K562 (cell line): ENCODE data around the gene USP10. TPM values are rescaled to one million over a fixed set of nuclear protein-coding genes. Genes with fewer than 3 reads are reported as not detected.

Experiments
- ATAC-seq: fragments of 200-7000 bp; cut with Tn5 transposase; 3 replicates; pipeline ENCODE4 v1.9.1; 2020; ENCODE audit warnings: moderate library complexity
- BruUV-seq: library from RNA; stranded (reverse); fragments of 400-500 nt; replicated peaks from 2 replicates; lab custom pipeline; 2021; lab: Mats Ljungman, UMichigan
- CTCF ChIA-PET: fragments of 300-600 bp; formaldehyde crosslinking; extraction: SDS; loops from one replicate; lab custom pipeline; 2021; ENCODE audit warnings: low intra/inter-chr PET ratio; lab: Yijun Ruan, JAX
- POLR2A ChIA-PET: fragments of 300-600, 350-650 bp; sonication (Branson Sonifier 250); formaldehyde crosslinking; extraction: SDS; loops from one replicate; lab custom pipeline; 2021; ENCODE audit warnings: antibody characterized with exemption, inconsistent platforms; lab: Yijun Ruan, JAX
- DNase-seq, 4 experiments: peaks; one replicate each; pipeline versions ENCODE4 v3.0.0 to v3.0.0-alpha.2; 2011 to 2018; ENCODE audit warnings: low spot score in 3 of 4, mixed read lengths in 3 of 4; ENCODE audit errors: extremely low read depth in 1 of 4
- FAIRE-seq: peaks from 2 replicates; lab custom pipeline; 2011; peaks lifted over from hg19 to GRCh38; lab: Jason Lieb, UNC
- H2AFZ ChIP-seq: 2 replicates; pipeline ENCODE4 v1.6.0; 2011; ENCODE audit warnings: low read depth, low read length, control low read depth, inconsistent platforms
- H3K27ac ChIP-seq: fragments of 200-600 bp; 3 replicates; pipeline ENCODE4 v1.8.0; 2011; ENCODE audit warnings: low read depth, mild to moderate bottlenecking, control low read depth, inconsistent platforms, low read length, moderate library complexity, mixed read lengths; ENCODE audit errors: extremely low read depth
- H3K27me3 ChIP-seq, 2 experiments: fragments of 300-600 bp in 1 of 2; 2 replicates in 1 of 2; 3 replicates in 1 of 2; pipeline versions ENCODE4 v1.6.0 to v1.8.0; 2011; ENCODE audit warnings: inconsistent platforms in 2 of 2, low read length in 2 of 2, mild to moderate bottlenecking in 1 of 2, mixed read lengths in 1 of 2, moderate library complexity in 1 of 2; ENCODE audit not compliant: control insufficient read depth in 2 of 2, insufficient read depth in 2 of 2
- H3K36me3 ChIP-seq: fragments of 300-600 bp; 3 replicates; pipeline ENCODE4 v1.8.0; 2011; ENCODE audit warnings: mild to moderate bottlenecking, low read length, inconsistent platforms; ENCODE audit not compliant: control insufficient read depth, insufficient read depth
- H3K4me1 ChIP-seq, 2 experiments: fragments of 200-600 bp in 1 of 2; replicated peaks in 1 of 2; 2 replicates in 1 of 2; 3 replicates in 1 of 2; pipeline versions ENCODE4 v1.5.1 to v1.8.0; 2011; ENCODE audit warnings: inconsistent platforms in 2 of 2, low read length in 2 of 2, mild to moderate bottlenecking in 1 of 2, mixed read lengths in 1 of 2, moderate library complexity in 1 of 2; ENCODE audit not compliant: control insufficient read depth in 2 of 2, insufficient read depth in 2 of 2
- H3K4me2 ChIP-seq: 2 replicates; pipeline ENCODE4 v1.6.1; 2011; ENCODE audit warnings: low read length, control low read depth, inconsistent platforms, mixed read lengths; ENCODE audit not compliant: insufficient read depth
- H3K4me3 ChIP-seq: fragments of 200-600 bp; sonication (generic), shearing (Covaris generic); 2 replicates; pipeline ENCODE4 v1.5.1; 2016; ENCODE audit warnings: control low read depth, inconsistent platforms
- H3K79me2 ChIP-seq: fragments of 200-600 bp; 3 replicates; pipeline ENCODE4 v1.8.0; 2011; ENCODE audit warnings: low read length, inconsistent platforms; ENCODE audit not compliant: control insufficient read depth, insufficient read depth
- H3K9ac ChIP-seq, 2 experiments: 2 replicates each; pipeline versions ENCODE4 v1.6.0 to v1.6.1; 2011; ENCODE audit warnings: low read depth in 2 of 2, low read length in 2 of 2, control low read depth in 1 of 2, inconsistent platforms in 1 of 2, mild to moderate bottlenecking in 1 of 2, mixed read lengths in 1 of 2; ENCODE audit not compliant: insufficient read depth in 1 of 2
- H3K9me1 ChIP-seq: one replicate; pipeline ENCODE4 v1.6.0; 2011; ENCODE audit warnings: inconsistent platforms, mild to moderate bottlenecking, low read length, moderate library complexity; ENCODE audit not compliant: control insufficient read depth, insufficient read depth
- H3K9me3 ChIP-seq: replicated peaks from 2 replicates; pipeline ENCODE4 v1.5.1; 2011; ENCODE audit warnings: low read depth, low read length, inconsistent platforms; ENCODE audit not compliant: control insufficient read depth, insufficient read depth
- H4K20me1 ChIP-seq: replicated peaks from 2 replicates; pipeline ENCODE4 v1.6.1; 2011; ENCODE audit warnings: low read length, inconsistent platforms, mixed read lengths; ENCODE audit not compliant: control insufficient read depth, insufficient read depth
- BCOR ChIP-seq: fragments of 450-650 bp; IDR thresholded peaks from 2 replicates; pipeline ENCODE4 v1.6.1; 2016
- CEBPG ChIP-seq, 3 experiments: fragments of 200-800 bp in 1 of 3; sonication (Bioruptor generic) in 1 of 3; sonication (generic) in 1 of 3; formaldehyde crosslinking in 1 of 3; IDR thresholded peaks in 2 of 3; conservative IDR thresholded peaks in 1 of 3; 2 replicates each; pipeline versions ENCODE4 v1.6.1 to v1.8.0; 2016 to 2022; ENCODE audit warnings: missing compliant biosample characterization in 2 of 3, missing genetic modification characterization in 2 of 3, mild to moderate bottlenecking in 1 of 3, missing genetic modification reagents in 1 of 3
- HDAC2 ChIP-seq: fragments of 450-650 bp; IDR thresholded peaks from 2 replicates; pipeline ENCODE4 v1.6.1; 2016; ENCODE audit warnings: mild to moderate bottlenecking
- HNRNPL ChIP-seq: fragments of 200-400 bp; formaldehyde crosslinking; IDR thresholded peaks from 2 replicates; pipeline ENCODE4 v1.6.1; 2017; ENCODE audit warnings: low read depth, mild to moderate bottlenecking, low read length
- KDM1A ChIP-seq, 2 experiments: fragments of 450-650 bp; IDR thresholded peaks; 2 replicates each; pipeline ENCODE4 v1.6.1; 2016; ENCODE audit warnings: mild to moderate bottlenecking in 2 of 2
- MYC ChIP-seq, 2 experiments: fragments of 250-450 bp in 1 of 2; sonication (Bioruptor Pico) in 1 of 2; IDR thresholded peaks; 2 replicates each; pipeline versions ENCODE4 v1.5.1 to v1.6.1; 2012 to 2021; ENCODE audit warnings: low read depth in 2 of 2, borderline replicate concordance in 1 of 2, improper control_type of control experiment in 1 of 2, low read length in 1 of 2, mild to moderate bottlenecking in 1 of 2, moderate library complexity in 1 of 2
- RBM25 ChIP-seq: fragments of 200-400 bp; formaldehyde crosslinking; IDR thresholded peaks from 2 replicates; pipeline ENCODE4 v1.6.1; 2018; ENCODE audit warnings: low read length, low read depth, moderate library complexity; ENCODE audit not compliant: severe bottlenecking
- SMARCA5 ChIP-seq: fragments of 450-650 bp; IDR thresholded peaks from 2 replicates; pipeline ENCODE4 v1.6.1; 2016
- ZFP36 ChIP-seq: fragments of 150-350 bp; IDR thresholded peaks from 2 replicates; pipeline ENCODE4 v1.6.1; 2018; ENCODE audit warnings: low read length, low read depth; ENCODE audit not compliant: partially characterized antibody
- ZNF717 ChIP-seq: fragments of 250-450 bp; sonication (Bioruptor Pico); IDR thresholded peaks from 2 replicates; pipeline ENCODE4 v1.5.0; 2021
- WGBS: fragments of 100-300 bp; shearing (Covaris generic); methylation state at CpG from one replicate; pipeline ENCODE4 v1.1.6; 2016; ENCODE audit warnings: low coverage, mixed read lengths; ENCODE audit not compliant: insufficient coverage; ENCODE audit errors: missing lambda C conversion rate; 5-methylcytosine and 5-hydroxymethylcytosine counted together
- in situ Hi-C: fragments of 300-500 bp; cut with MboI; formaldehyde crosslinking; loops from 4 replicates; pipeline ENCODE4 v1.15.0; 2018; ENCODE audit warnings: inconsistent platforms, mixed read lengths
- intact Hi-C: fragments of 100-400 bp; cut with micrococcal nuclease; formaldehyde crosslinking; loops from 2 replicates; pipeline ENCODE4 v1.14.2; 2022
- polyA plus RNA-seq, 8 experiments: library from polyadenylated mRNA; depleted of rRNA in 4 of 8; stranded (reverse) in 5 of 8; unstranded in 3 of 8; fragments of >200 nt; fragmentation: Nextera tagmentation in 2 of 8; fragmentation: Illumina TruSeq in 1 of 8; extraction: Ambion mirVana in 2 of 8; extraction: Trizol in 1 of 8; gene quantifications; 2 replicates each; pipeline versions ENCODE4 v1.2.1 to v1.2.3, GENCODE V29; 2011 to 2014; ENCODE audit warnings: inconsistent platforms in 1 of 8, missing spikeins in 1 of 8
- total RNA-seq, 7 experiments: library from RNA; depleted of rRNA in 6 of 7; stranded (reverse); fragments of >200 nt in 6 of 7; fragmentation: Illumina TruSeq in 2 of 7; extraction: Trizol in 2 of 7; gene quantifications; 2 replicates each; pipeline versions ENCODE4 v1.2.1 to v1.2.3, GENCODE V29; 2011 to 2021; ENCODE audit warnings: low replicate concordance in 1 of 7
- TF ChIP-seq, protein P1 (sequence below): sonication (generic); formaldehyde crosslinking; IDR thresholded peaks from 2 replicates; pipeline ENCODE4 v1.9.0; 2022; ENCODE audit warnings: mild to moderate bottlenecking, missing genetic modification reagents
- TF ChIP-seq, protein P2 (sequence below): sonication (generic); formaldehyde crosslinking; IDR thresholded peaks from 2 replicates; pipeline ENCODE4 v1.9.0; 2022; ENCODE audit warnings: mild to moderate bottlenecking, missing genetic modification reagents

Gene USP10
- total and polyA plus RNA-seq, 9 of the 15 experiments (the other 6 are each of a cell fraction or from before 2014, with no cell fraction given), result 61.7 to 197 (median 116) TPM

DNA sequence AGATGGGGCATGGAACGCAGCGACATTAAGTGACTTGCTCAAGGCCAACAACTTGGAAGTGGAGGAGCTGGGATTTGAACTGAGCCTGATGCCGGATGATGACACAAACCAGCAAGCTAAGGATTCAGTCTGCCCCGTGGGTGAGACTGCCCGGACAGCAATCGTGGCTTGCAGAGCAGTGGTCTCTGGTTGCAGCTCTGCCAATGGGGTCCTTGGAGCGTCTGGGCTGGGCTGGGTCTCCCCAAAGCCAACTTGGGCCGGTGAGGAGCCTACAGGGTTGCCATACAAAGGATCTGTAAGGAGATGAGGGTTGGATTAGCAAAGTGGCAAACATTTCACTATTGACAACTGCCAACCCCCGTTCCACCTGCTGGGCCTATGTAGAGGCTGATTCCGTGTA is 117.4 kb downstream of the USP10 start:
- no peak overlapping the region for H3K27ac ChIP-seq
- WGBS, result 1% methylated on average over 10 of the region's 10 CpGs
- H2AFZ ChIP-seq, result no peak overlapping the region
- no peak for DNase-seq
- peaks cover 8 to 12% of the 10 kb centered on the region in 2 experiments; a peak in 2 of 5 replicates for H3K4me1 ChIP-seq
- H3K79me2 ChIP-seq, result no peaks in the 10 kb centered on the region
- peaks cover 66 to 95% of the 10 kb centered on the region in 2 experiments for H3K27me3 ChIP-seq
- no peak overlapping the region for H3K9ac ChIP-seq
- ChIA-PET CTCF (no interaction called here), POLR2A (interaction anchor here (0.7 kb wide), 2 partner anchors 10 to 14 kb away, joined by 3 to 5 read pairs; no protein-coding TSS in a partner anchor)
- no peak overlapping the region for H3K4me2 ChIP-seq
- no TSS peak for BruUV-seq
- TF ChIP-seq CEBPG (CRISPR knock-in tag; IDR thresholded peaks at IDR 0.05) (peak; percentile 40; the same call in 1 of the 2 replicates), CEBPG (tag; conservative IDR thresholded peaks at IDR 0.05 in 1 of 2, IDR thresholded peaks at IDR 0.05 in 1 of 2) (0 out of 4 replicates have a peak, but pooled peaks of 1 of the 2 experiments have one; percentile 27), HNRNPL (no peak)
- in situ Hi-C loops (no loop called here), intact Hi-C loops (no loop called here)
- FAIRE-seq, result no peak
- H3K36me3 ChIP-seq, result no peaks in the 10 kb centered on the region
- peaks cover 5% of the 10 kb centered on the region for H3K9me3 ChIP-seq
- no peaks in the 10 kb centered on the region for H3K9me1 ChIP-seq
- H4K20me1 ChIP-seq, result peaks cover 14% of the 10 kb centered on the region; the same call in 1 of the 2 replicates
- ATAC-seq, result no peak
- no peak overlapping the region for H3K4me3 ChIP-seq

DNA sequence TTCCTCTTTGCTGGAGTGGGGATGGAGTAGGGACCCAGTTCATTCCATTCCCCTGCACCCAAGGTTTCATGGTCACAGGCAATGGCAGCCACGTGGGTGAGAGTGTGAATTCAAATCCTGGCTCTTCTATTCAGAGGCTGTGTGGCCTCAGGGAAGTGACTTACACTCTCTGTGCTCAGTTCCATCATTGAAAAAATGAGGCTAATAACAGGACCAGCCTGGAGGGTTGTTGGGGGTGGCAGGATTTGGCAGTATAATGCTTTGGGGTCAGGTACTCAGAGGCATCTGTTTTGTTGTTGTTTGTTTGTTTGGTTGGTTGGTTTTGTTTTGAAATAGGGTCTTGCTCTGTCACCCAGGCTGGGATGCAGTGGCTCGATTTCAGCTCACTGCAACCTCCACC is 117.8 kb downstream of the USP10 start:
- H3K27ac ChIP-seq, result no peak overlapping the region
- H3K27me3 ChIP-seq, result peaks cover 62 to 92% of the 10 kb centered on the region in 2 experiments
- no peak overlapping the region for H3K4me2 ChIP-seq
- CTCF ChIA-PET, result no interaction called here
- peaks cover 14% of the 10 kb centered on the region; the same call in 1 of the 2 replicates for H4K20me1 ChIP-seq
- no peaks in the 10 kb centered on the region for H3K79me2 ChIP-seq
- no peak overlapping the region for H3K9ac ChIP-seq
- in situ Hi-C loops (no loop called here), intact Hi-C loops (no loop called here)
- ATAC-seq, result no peak
- BruUV-seq, result no TSS peak
- WGBS, result 0% methylated on average over 2 of the region's 2 CpGs
- no peak for DNase-seq
- peaks cover 5% of the 10 kb centered on the region for H3K9me3 ChIP-seq
- POLR2A ChIA-PET, result interaction anchor here (0.7 kb wide), 2 partner anchors 11 to 14 kb away, joined by 3 to 5 read pairs; no protein-coding TSS in a partner anchor
- no peak for FAIRE-seq
- peaks cover 8 to 12% of the 10 kb centered on the region in 2 experiments; a peak in 2 of 5 replicates for H3K4me1 ChIP-seq
- H3K36me3 ChIP-seq, result no peaks in the 10 kb centered on the region
- no peak overlapping the region for H3K4me3 ChIP-seq
- H2AFZ ChIP-seq, result no peak overlapping the region
- TF ChIP-seq KDM1A (IDR thresholded peaks at IDR 0.05), result peak; percentile 46 to 56; a peak in 3 of 4 replicates
- TF ChIP-seq ZFP36, result peak; percentile 72
- TF ChIP-seq, protein P1, sequence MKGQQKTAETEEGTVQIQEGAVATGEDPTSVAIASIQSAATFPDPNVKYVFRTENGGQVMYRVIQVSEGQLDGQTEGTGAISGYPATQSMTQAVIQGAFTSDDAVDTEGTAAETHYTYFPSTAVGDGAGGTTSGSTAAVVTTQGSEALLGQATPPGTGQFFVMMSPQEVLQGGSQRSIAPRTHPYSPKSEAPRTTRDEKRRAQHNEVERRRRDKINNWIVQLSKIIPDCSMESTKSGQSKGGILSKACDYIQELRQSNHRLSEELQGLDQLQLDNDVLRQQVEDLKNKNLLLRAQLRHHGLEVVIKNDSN (CRISPR knock-in tag), result 0 out of 2 replicates have a peak, but pooled peaks have one; percentile 7
- TF ChIP-seq SMARCA5, result peak; percentile 76; the same call in 1 of the 2 replicates
- TF ChIP-seq, protein P2, sequence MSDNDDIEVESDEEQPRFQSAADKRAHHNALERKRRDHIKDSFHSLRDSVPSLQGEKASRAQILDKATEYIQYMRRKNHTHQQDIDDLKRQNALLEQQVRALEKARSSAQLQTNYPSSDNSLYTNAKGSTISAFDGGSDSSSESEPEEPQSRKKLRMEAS (CRISPR knock-in tag), result no peak
- TF ChIP-seq ZNF717, result no peak
- TF ChIP-seq RBM25, result peak; percentile 88
- peak; percentile 54; the same call in 1 of the 2 replicates for TF ChIP-seq HDAC2
- no peak for TF ChIP-seq MYC (IDR thresholded peaks at IDR 0.05; ENCODE audit: low read depth, low read length)
- no peak for TF ChIP-seq MYC (CRISPR knock-in tag; IDR thresholded peaks at IDR 0.05; ENCODE audit: borderline replicate concordance, low read depth)
- peak; percentile 88 for TF ChIP-seq BCOR
- no peaks in the 10 kb centered on the region for H3K9me1 ChIP-seq
